ENCODE data around the gene CREM.
"Not testable (repeated sequence)": the region's sequence is repeated elsewhere in the genome, so short reads cannot be mapped to it uniquely, and the experiment has no call there.

The CREM gene

DNA sequence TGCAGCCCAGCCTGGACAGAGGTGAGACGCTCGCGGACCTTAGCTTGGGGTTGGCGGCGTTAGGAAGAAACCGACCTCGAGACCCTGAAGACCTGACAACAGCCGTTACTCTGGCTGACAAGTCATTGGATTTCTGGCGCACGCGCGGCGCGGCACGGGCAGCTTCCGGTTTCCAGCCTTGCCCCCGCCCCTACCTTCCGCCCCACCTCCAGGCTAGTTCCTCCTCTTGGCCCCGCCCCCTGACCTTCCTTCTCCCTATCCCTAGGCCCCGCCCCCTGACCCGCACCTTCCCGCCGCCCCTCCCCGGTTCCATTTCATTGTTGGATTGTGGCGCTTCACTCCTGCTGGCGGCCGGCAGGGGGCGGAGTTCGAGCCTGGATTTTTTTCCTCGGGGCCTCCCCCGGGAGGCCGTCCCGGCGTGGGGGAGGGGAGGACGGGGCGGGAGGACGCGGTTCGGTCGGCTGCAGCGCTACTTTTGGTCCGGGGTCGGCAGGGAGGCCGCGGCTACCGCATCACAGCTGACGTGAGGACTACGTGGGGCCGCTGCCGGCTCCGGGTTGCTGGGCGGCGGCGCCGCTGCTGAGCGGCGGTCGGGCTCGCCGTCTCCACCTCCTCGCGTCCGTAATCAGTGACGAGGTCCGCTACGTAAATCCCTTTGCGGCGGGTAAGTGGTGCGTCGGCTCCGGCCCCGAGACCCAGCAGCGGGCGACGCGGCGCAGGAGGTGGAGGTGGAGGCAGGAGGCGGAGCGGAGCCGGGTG is at the start of gene CREM:
CREM (plus strand) TSS at position 317 of the 759 bp plus-strand sequence. CDS start 10,990 bp downstream, outside the sequence.
- in situ Hi-C loops (cut with MboI; ENCODE audit: low sequenced_read_pairs): no loop called here
- peak; percentile 94 to 100 for DNase-seq (ENCODE audit: low spot score in 2 of 2)
- no peaks in the 10 kb centered on the region for H3K27me3 ChIP-seq (ENCODE audit: low read depth)
- H3K4me3 ChIP-seq: peak within 1 kb of the TSS; percentile 75
- H3K4me1 ChIP-seq: peaks cover 15% of the 10 kb centered on the region
- no peaks in the 10 kb centered on the region for H3K36me3 ChIP-seq (replicated peaks)
- no peaks in the 10 kb centered on the region for H3K9me3 ChIP-seq

DNA sequence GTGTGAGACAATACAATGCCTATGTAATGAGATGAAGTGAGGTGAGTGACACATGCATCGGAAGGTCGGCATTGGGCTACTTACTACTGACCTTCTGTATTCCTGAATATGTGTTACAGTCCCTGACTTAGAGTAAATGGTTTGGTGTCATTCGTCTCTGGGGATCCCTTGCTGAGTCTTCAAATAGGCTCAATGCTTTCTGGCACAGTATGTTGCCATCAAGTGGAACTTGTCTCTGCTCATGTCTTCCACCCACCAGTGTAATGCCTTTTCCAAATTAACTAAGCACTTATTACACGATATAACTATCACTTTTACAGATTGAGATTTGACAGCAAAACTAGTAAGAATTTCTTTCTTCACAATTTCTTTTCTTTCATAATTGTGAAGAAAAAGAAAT is 47.4 kb upstream of the CREM start:
- Histone ChIP-seq H3K9me3 (no peaks in the 10 kb centered on the region), H3K27me3 (ENCODE audit: low read depth) (no peaks in the 10 kb centered on the region), H3K36me3 (replicated peaks) (no peaks in the 10 kb centered on the region), H3K4me1 (no peaks in the 10 kb centered on the region), H3K4me3 (no peak overlapping the region)
- in situ Hi-C loops (cut with MboI; ENCODE audit: low sequenced_read_pairs): no loop called here
- no peak for DNase-seq (ENCODE audit: low spot score in 2 of 2)

DNA sequence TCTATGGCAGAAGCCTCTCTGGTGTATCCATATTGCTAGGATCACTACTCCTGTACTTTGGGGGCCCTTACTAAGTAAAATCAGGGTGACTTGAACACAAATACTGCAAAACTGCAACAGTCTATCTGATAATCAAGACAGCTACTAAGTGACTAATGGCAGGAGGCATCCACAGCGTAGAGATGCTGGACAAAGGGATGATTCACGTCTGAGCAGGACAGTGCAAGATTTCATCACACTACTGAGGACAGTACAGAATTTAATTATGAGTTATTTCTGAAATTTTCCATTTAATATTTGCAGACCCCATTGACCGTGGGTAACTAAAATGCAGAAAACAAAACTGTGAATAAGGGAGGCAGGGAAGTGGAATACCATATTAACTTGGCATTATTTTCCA is 46.9 kb upstream of the CREM start:
- H3K36me3 ChIP-seq (replicated peaks): no peaks in the 10 kb centered on the region

DNA sequence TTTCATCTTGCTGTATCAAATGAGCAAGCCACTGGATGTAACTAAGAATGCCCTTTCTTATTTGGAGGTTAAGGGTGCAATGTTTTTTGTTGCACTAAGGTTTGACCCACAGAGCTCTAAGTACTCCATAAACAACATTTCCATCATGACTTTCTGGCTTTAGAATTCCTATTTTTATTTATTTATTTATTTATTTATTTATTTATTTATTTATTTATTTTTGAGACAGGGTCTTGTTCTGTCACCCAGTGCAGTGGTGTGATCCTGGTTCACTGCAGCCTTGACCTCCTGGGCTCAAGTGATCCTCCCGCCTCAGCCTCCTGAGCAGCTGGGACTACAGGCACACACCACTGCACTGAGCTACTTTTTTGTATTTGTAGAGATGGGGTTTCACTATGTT is 46.4 kb upstream of the CREM start:
- in situ Hi-C loops (cut with MboI; ENCODE audit: low sequenced_read_pairs); H3K36me3 ChIP-seq (replicated peaks); DNase-seq (ENCODE audit: low spot score in 2 of 2): not testable (repeated sequence)

More for the DNA sequence above, 46.9 kb upstream of the CREM start:
- in situ Hi-C loops (cut with MboI; ENCODE audit: low sequenced_read_pairs): no loop called here
- DNase-seq (ENCODE audit: low spot score in 2 of 2): no peak
- no peaks in the 10 kb centered on the region for H3K27me3 ChIP-seq (ENCODE audit: low read depth)
- H3K4me1 ChIP-seq: no peaks in the 10 kb centered on the region
- H3K9me3 ChIP-seq: no peaks in the 10 kb centered on the region
- H3K4me3 ChIP-seq: no peak overlapping the region

DNA sequence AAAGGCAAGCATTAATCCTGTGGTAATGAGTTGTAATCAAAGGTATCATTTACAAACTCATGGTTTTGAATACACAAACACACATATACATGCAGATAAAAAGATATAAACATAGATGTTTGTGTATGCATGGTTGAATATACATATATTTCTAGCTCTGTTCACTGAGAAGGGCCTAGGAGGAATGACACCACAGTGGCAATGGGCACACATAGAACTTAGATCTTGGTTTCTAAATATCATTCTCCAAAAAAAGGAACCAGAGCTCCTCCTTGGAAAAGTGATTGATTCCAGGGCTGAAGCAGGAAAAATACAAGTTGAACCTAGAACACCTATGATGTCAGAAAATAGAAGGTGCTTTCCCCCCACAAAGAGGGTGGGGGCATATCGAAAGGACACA is 43.4 kb upstream of the CREM start:
- Histone ChIP-seq H3K9me3 (no peaks in the 10 kb centered on the region), H3K36me3 (replicated peaks) (no peaks in the 10 kb centered on the region)
- in situ Hi-C loops (cut with MboI; ENCODE audit: low sequenced_read_pairs): no loop called here

More for the DNA sequence above, 46.4 kb upstream of the CREM start:
- H3K27me3 ChIP-seq (ENCODE audit: low read depth); H3K4me3 ChIP-seq; H3K9me3 ChIP-seq; H3K4me1 ChIP-seq: not testable (repeated sequence)

DNA sequence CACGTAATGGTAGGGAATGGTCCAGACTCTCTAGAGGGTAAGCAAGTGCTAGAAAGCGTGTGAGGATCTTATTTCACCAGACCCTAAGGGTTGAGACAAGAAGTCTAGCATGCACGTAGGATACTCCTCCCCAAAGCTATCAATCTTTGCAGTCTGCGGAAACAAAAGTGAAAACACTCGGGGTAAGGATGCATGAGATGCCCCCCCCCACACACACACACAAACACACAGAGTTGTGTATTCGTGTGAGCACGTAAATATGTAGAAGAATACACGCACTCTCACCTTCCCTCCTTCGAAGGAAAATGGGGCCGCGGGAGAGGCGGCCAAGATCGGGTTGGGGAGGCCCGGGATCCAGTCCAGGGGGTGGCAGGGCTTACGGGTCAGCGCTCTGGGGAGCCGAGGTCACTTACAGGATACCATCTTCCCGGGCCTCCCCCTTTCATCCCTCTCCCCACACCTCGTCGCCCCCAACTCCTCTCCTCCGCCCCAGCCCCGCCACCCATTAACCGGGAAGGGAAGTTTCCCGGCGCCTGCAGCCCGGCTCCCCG is 37.0 kb upstream of the CREM start:
- Histone ChIP-seq H3K9me3 (no peaks in the 10 kb centered on the region), H3K4me1 (peaks cover 3% of the 10 kb centered on the region; the same call in 1 of the 2 replicates), H3K4me3 (peak overlapping the region; percentile 89), H3K36me3 (replicated peaks) (no peaks in the 10 kb centered on the region), H3K27me3 (ENCODE audit: low read depth) (no peaks in the 10 kb centered on the region)
- DNase-seq (ENCODE audit: low spot score in 2 of 2): peak in 1 of 2 experiments; percentile 7
- in situ Hi-C loops (cut with MboI; ENCODE audit: low sequenced_read_pairs): no loop called here

More for the DNA sequence above, 43.4 kb upstream of the CREM start:
- Histone ChIP-seq H3K4me1 (no peaks in the 10 kb centered on the region), H3K4me3 (no peak overlapping the region), H3K27me3 (ENCODE audit: low read depth) (no peaks in the 10 kb centered on the region)
- no peak for DNase-seq (ENCODE audit: low spot score in 2 of 2)

DNA sequence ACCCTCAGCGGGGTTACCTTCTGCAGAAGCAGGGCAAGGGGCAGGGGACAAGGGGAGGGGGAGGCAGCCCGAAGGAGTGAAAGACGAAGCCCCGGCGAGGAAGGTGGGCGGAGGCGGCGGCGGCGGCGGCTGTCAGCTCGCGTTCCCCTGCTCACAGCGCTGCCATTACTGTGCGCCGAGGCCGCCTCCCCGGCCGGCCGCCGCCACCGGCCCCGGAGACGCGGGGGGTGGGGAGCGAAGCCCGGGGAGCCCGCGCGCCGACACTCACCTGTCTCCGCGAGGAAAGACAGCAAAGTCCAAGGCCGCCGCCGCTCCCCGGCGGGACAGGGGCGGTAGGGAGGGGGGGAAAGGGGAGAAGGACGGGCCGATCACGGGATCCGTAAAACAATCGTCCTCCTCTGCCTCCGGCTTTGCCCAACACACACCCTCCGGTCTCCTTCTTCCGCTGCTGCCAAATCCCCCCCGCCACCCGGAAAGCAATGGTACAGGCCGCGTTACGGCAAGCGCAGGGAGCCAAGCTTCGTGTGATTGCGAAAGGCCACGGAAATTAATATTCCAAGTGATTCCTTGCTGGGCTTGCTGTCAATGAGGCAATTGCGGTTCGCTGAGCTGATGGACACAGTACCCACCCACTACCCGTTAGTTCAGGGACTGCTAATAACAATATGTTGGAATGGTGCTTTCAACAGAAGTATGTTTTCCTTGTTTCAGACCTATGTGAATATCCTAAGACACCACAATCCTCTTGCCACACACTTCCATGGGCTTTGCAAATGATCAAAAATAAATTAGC is 36.3 kb upstream of the CREM start, which contains the start of gene CUL2:
CUL2 (minus strand) TSS at position 180 of the 793 bp plus-strand sequence. CDS start 19,024 bp downstream, outside the sequence.
- Histone ChIP-seq H3K36me3 (replicated peaks) (no peaks in the 10 kb centered on the region), H3K27me3 (ENCODE audit: low read depth) (no peaks in the 10 kb centered on the region), H3K4me3 (peak within 1 kb of the TSS; percentile 89), H3K9me3 (no peaks in the 10 kb centered on the region), H3K4me1 (peaks cover 3% of the 10 kb centered on the region; the same call in 1 of the 2 replicates)
- in situ Hi-C loops (cut with MboI; ENCODE audit: low sequenced_read_pairs): no loop called here
- peak; percentile 89 to 95 for DNase-seq (ENCODE audit: low spot score in 2 of 2)

DNA sequence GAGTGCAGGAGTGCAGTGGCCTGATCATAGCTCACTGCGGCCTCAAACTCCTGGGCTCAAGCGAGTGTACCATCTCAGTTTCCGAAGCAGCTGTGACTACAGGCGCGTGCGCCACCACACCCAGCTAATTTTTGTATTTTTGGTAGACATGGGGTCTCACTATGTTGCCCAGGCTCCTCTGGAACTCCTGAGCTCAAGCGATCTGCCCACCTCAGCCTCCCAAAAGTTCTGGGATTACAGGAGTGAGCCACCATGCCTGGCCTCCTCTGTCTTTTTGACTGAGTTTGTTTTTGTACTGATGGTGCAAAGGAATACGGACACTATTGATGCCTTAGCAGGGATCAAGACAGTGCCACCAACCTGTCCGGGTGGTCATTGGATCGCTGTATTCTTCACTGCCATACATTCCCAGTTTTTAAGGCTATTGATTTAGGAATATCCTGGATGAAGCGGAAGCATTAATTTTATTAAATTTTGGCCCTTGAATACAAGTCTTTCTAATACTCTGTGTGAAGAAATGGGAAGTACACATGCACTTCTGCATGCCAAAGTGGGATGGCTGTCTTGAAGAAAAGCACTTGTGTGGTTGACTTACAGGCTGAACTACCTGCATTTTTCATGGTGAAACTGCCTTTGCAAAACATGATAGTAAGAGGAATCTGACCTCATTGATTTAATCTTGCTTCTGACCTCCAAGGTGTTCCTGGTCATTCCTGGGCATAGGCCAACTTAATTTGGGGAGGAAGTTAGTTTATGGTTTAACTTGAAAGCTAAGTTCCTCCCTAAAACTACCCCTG is 34.5 kb upstream of the CREM start:
- H3K4me3 ChIP-seq: no peak overlapping the region
- no peak for DNase-seq (ENCODE audit: low spot score in 2 of 2)
- H3K36me3 ChIP-seq (replicated peaks): no peaks in the 10 kb centered on the region
- H3K4me1 ChIP-seq: peaks cover 3% of the 10 kb centered on the region; the same call in 1 of the 2 replicates
- H3K27me3 ChIP-seq (ENCODE audit: low read depth): no peaks in the 10 kb centered on the region
- no peaks in the 10 kb centered on the region for H3K9me3 ChIP-seq
- in situ Hi-C loops (cut with MboI; ENCODE audit: low sequenced_read_pairs): no loop called here

DNA sequence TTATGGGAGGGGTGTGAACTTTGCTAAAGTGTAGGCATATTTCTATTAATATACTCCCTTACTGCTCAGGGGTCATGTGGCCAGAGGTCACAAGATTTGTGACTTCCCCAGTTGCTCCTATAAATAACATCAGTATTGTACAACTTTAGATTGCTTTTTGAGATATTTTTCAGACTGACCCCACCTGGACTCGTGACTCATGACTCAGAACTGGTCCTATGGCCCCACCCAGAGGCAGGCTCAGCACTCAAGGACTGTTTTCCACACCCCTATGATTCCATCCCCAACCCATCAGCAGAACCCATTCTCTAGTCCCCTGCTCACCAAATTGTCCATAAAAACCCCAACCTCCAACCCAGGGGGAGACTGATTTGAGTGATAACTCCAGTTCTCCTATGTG is 33.8 kb upstream of the CREM start:
- no peak overlapping the region for H3K4me3 ChIP-seq
- H3K9me3 ChIP-seq: no peaks in the 10 kb centered on the region
- in situ Hi-C loops (cut with MboI; ENCODE audit: low sequenced_read_pairs): no loop called here
- H3K27me3 ChIP-seq (ENCODE audit: low read depth): 0 out of 2 replicates have a peak, but pooled peaks cover under 1% of the 10 kb centered on the region
- DNase-seq (ENCODE audit: low spot score in 2 of 2): no peak
- no peaks in the 10 kb centered on the region for H3K36me3 ChIP-seq (replicated peaks)
- peaks cover 3% of the 10 kb centered on the region; the same call in 1 of the 2 replicates for H3K4me1 ChIP-seq

DNA sequence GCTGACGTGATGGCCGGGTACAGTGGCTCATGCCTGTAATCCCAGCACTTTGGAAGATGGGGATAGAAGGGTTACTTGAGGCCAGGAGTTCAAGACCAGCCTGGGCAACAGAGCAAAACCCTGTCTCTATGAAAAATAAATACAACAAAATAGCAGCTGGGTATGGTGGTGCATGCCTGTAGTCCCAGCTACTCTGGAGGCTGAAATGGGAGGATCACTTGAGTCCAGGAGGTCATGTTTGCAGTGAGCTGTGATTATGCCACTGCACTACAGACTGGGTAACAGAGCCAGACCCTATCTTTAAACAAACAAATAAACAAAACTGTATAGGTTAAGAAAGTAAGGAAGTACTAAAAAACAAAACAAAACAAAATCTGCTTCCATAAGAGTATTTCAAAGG is 30.3 kb upstream of the CREM start:
- no peaks in the 10 kb centered on the region for H3K9me3 ChIP-seq
- in situ Hi-C loops (cut with MboI; ENCODE audit: low sequenced_read_pairs): no loop called here
- no peak for DNase-seq (ENCODE audit: low spot score in 2 of 2)
- 0 out of 2 replicates have a peak, but pooled peaks cover 3% of the 10 kb centered on the region for H3K27me3 ChIP-seq (ENCODE audit: low read depth)
- no peaks in the 10 kb centered on the region for H3K4me1 ChIP-seq
- H3K4me3 ChIP-seq: no peak overlapping the region
- no peaks in the 10 kb centered on the region for H3K36me3 ChIP-seq (replicated peaks)

DNA sequence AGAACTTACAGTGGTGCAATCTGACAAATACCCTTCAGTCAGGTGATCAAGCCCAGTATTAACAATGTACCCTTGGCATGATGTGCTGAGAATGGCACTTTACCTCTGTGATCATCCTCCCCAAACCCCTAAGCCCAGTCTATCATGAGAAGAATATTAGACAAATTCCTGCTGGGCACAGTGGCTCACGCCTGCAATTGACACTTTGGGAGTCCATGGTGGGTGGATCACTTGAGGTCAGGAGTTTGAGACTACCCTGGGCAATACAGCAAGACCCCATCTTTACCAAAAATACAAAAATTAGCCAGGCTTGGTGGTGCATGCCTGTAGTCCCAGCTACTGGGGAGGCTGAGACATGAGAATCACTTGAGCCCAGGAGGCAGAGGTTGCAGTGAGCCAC is 29.1 kb upstream of the CREM start:
- no peaks in the 10 kb centered on the region for H3K4me1 ChIP-seq
- DNase-seq (ENCODE audit: low spot score in 2 of 2): no peak
- no peaks in the 10 kb centered on the region for H3K36me3 ChIP-seq (replicated peaks)
- in situ Hi-C loops (cut with MboI; ENCODE audit: low sequenced_read_pairs): no loop called here
- 0 out of 2 replicates have a peak, but pooled peaks cover 3% of the 10 kb centered on the region for H3K27me3 ChIP-seq (ENCODE audit: low read depth)
- H3K9me3 ChIP-seq: no peaks in the 10 kb centered on the region
- H3K4me3 ChIP-seq: no peak overlapping the region

DNA sequence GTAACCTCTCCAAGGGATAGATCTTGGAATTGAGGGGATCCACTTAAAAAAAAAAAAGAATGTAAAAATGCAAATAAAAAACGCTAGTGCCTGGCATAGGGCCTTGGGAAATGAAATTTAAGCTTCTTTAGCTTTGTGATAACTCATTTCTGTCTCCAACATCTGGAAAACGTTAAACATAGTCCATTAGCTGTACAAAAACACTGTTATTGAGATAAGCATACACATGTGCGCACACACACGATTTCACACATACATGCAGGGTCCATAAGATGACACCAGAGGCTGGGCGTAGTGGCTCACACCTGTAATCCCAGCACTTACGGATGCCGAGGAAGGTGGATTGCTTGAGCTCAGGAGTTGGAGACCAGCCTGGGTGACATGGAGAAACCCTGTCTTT is 22.8 kb upstream of the CREM start:
- Histone ChIP-seq H3K27me3 (ENCODE audit: low read depth) (no peaks in the 10 kb centered on the region), H3K36me3 (replicated peaks) (no peaks in the 10 kb centered on the region), H3K4me1 (no peaks in the 10 kb centered on the region), H3K9me3 (no peaks in the 10 kb centered on the region), H3K4me3 (no peak overlapping the region)
- in situ Hi-C loops (cut with MboI; ENCODE audit: low sequenced_read_pairs): no loop called here
- DNase-seq (ENCODE audit: low spot score in 2 of 2): no peak

DNA sequence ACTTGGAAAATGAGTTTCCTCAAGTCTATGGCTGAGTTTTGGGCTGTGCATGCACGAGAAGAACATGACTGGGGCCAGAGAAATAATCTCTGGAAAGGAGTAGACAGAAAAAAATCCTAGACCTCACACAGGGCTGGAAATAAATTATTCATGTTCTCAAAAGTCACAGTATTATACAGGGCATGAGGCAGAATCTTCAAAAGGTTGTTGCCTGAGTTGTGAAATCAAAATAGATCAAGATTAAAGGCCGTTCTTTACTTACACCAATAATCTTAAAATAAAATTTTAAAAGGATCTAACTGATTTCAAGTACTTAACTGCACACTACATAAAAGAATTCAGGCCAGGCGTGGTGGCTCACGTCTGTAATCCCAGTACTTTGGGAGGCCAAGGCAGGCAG is 14.1 kb upstream of the CREM start:
- in situ Hi-C loops (cut with MboI; ENCODE audit: low sequenced_read_pairs): no loop called here
- H3K4me1 ChIP-seq: no peaks in the 10 kb centered on the region
- no peaks in the 10 kb centered on the region for H3K36me3 ChIP-seq (replicated peaks)
- H3K9me3 ChIP-seq: no peaks in the 10 kb centered on the region
- DNase-seq (ENCODE audit: low spot score in 2 of 2): no peak
- H3K4me3 ChIP-seq: no peak overlapping the region
- H3K27me3 ChIP-seq (ENCODE audit: low read depth): peaks cover 3% of the 10 kb centered on the region; the same call in 1 of the 2 replicates

Measured in HAP-1 (cell line).